GM18498 (cell line): ENCODE measurements around the gene NINJ1.
"Not testable (repeated sequence)": the region's sequence is repeated elsewhere in the genome, so short reads cannot be mapped to it uniquely, and the experiment has no call there.

ENCODE experiments used
- ATAC-seq: cut with Tn5 transposase; IDR thresholded peaks from one replicate; pipeline ENCODE4 v1.9.1; 2021; ENCODE audit warnings: mild to moderate bottlenecking, moderate library complexity; ENCODE audit not compliant: unreplicated experiment

NINJ1 gene

GRCh38 chr9:93161786-93162562 is 27.9 kb upstream of the NINJ1 start:
- no peak for ATAC-seq

GRCh38 chr9:93159601-93160471 is 25.8 kb upstream of the NINJ1 start:
- peak; percentile 90 for ATAC-seq

GRCh38 chr9:93156475-93157008 is 22.5 kb upstream of the NINJ1 start:
- peak; percentile 38 for ATAC-seq

DNA sequence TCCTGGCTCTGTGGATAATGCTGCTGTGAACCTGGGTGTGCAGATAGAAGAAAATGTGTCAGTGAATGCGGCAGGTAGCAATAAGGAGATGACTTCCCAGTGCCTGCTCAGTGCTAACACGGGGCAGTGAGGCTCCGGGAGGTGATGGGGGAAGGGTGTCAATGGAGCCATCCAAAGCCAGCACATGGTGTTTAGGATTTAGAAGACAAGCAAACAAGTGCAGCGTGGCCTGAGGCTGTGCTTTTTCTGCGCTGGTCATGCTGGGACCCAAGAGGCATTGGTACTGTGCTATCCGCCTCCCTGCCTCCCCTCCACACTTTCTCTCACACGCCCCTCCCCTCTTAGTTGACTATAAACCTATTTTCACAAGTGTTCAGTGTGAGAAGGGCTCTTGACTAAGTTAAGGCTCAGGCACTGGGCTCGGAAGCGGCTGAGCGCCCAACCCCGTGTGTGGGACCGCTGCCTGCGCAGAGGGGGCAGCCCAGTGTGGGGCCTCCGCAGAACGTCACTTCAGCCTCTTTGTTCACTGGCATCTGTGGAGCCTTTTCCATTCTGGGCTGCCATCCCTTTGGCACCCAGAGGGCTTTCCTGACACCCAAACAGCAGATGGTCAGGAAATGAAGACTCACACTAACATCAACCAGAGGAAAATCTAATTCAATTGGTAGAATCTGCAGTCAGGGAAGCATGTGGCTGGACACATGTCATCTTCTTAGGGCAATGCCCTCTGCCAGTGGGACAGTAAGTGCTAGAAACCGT is 21.8 kb upstream of the NINJ1 start:
- no peak for ATAC-seq

DNA sequence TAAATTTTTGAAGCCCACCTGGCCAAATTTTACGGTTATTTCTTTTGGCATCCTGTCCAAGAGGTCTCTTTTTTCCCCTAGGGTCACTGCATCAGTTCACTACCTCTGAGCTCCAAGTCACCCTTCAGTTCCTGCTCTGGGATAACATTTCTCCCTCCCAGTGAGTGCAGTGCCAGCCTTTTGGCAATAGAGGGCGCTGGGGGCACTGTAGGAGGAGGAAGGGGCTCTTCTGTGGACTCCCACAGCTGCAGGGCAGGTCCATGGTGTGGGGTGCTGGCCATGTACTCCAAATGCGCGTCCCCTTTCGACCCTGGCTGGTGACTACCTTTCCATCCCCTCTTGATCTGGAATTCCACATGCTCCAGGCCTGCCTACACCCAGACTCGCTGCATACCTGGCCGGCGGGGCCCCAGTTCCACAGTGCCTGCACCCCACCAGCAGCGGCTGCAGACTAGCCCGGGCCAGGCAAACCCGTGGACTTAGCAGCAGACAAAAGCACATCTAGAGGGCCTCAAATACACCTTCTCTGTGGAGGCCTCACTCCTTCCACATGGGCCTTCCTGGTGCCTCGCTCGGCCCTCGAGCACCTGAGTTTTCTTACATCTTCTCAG is 20.3 kb upstream of the NINJ1 start:
- ATAC-seq = no peak

DNA sequence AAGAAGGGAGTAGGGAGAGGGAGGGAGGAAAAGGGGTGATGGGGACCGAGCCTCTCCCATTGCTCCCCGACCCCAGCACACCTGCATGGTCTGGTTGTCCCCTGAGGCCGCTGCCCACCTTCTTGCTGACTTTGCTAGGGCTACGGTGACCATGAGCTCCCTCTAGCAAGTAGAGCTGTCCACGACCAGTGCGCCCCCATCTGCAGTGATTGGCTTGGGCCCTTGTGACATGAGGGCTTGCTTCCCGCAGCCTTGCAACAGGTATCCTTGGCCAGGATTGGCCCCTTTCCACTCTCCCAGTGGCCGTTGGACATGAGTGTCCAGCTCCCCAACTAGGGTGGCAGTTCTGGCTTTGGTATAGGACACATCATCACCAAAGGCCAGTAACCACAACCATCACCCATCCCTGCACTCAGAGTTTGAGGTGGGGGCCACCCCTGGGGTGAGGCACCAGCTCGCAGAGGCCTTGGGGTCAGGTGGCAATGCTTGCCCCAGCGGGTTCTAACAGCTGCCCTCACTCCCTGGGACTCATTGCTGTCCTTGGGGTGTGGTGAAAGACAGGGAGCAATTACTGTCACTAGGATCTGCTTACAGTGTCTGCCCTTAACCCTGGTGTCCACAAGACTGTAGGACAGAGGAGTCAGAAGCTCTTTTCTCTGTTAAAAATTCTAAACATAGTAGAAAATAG is 17.2 kb upstream of the NINJ1 start:
- no peak for ATAC-seq

DNA sequence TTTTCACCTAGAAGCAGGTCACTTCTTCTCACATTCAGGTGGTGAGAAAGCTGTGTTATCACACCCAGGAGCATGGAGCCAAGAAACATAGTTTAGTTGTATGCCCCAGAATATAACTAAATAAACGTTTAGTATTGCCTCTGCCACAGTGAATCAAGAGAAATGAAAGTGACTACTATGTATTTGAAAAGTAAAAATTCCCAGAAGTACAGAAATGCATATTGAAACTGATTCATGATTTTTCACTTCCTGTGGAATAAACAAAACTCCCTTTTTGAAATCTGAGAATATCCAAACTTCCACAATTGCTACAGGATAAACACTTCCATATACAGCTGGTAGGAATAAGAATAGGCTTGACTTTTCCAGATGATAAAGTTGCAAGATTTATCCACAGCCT is 15.3 kb upstream of the NINJ1 start:
- ATAC-seq = no peak

DNA sequence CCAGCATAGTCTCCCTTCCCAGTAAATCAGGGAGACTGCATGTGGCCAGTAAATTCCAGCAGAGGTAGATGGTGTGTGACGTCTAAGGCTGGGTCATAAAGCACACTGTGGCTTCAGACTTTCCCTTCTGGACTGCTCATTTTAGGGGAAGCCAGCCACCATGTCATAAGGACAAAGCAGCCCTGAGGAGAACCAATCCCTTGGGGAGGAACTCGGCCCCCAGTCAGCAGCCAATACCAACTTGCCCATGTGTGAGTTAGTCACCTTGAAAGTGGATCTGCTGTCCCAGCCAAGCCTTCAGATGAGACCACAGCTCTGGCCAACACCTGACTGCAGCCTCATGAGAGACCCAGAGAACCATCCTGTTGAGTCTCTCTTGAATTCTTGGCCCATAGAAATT is 14.7 kb upstream of the NINJ1 start:
- ATAC-seq = no peak

GRCh38 chr9:93147632-93148031 is 13.6 kb upstream of the NINJ1 start:
- ATAC-seq = no peak

- ATAC-seq = not testable (repeated sequence)
Measured at GRCh38 chr9:93146696-93147095, 12.6 kb upstream of the NINJ1 start.

DNA sequence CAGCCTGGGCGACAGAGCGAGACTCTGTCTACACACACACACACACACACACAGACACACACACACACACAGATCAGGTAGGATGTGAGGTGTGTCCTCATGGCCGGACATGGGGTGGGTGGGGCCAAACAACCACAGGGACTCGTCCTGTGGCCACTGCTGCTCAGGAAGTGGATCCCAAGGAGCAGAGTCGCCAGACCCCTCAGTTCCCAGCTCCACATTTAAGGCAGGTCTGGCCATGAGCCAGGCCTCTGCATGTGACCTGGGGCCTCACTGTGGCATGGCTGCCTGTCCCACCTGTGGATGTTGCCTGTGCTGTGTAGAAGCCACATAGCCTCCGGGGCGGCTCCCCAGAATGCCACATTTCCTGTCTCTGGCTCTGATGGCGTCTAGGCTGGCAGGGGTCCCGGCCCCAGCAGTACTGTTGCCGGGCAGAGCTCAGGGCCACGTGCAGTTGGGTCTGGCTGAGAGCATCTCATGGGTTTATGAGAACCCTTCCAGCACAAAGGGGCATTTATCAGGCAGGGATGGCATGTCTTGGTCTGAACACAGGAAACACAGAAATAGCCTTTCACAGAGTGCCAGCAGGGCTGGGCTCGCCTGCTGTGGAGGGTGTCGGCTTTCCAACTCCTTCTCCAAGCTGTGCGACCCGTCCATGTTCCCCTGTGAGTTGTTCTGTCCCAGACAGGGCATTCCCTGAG is 9.9 kb upstream of the NINJ1 start:
- no peak for ATAC-seq

- ATAC-seq = no peak
Measured at GRCh38 chr9:93141771-93142483, 7.9 kb upstream of the NINJ1 start.

GRCh38 chr9:93139365-93140182 is 5.5 kb upstream of the NINJ1 start:
- ATAC-seq = no peak

GRCh38 chr9:93138171-93138764 is 4.2 kb upstream of the NINJ1 start:
- ATAC-seq = no peak

- ATAC-seq = no peak
Measured at GRCh38 chr9:93137362-93137761, 3.3 kb upstream of the NINJ1 start.

GRCh38 chr9:93136011-93136440 is 2.0 kb upstream of the NINJ1 start:
- no peak for ATAC-seq

DNA sequence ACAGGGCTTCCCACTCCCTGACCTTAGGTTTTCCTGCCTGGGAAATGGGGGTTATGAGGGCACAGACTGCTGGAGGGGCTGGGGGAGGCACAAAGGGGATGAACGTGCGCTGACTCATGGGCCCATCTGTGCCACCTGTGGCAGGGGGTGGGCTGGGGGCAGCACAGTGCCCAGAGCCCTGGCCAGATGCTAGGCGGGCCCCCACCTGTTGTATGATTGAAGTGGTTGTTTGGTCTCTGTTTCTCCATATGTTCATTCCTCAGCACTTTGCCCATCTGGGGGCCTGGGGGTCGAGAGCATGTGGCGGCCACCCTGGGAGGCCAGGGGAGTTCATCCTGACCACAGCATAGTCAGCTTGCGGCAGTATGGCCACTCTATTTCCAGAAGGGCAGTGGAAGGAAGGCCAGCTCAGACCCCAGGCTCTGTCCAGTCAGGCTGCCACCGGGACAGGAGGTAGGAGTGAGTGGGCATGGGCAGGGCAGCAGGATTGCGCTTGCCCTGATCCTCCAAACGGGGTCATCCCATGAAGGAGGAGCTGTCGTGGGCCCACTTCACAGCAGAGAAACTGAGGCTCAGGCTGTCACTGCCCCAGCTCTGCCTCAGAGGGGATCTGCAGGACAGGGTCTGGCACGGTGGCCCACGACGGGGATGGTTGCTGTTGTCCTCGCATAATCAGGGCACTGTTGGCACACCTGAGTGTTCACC is 841 bp upstream of the NINJ1 start:
- ATAC-seq = no peak
